A549 treated with AZD9567 at 1 μM for 4 hours (cell line): Measurements from ENCODE around the gene CPLX1. TPM values are rescaled to one million over a fixed set of nuclear protein-coding genes. Genes with fewer than 3 reads are reported as not detected.

Source experiments
- total RNA-seq: library from RNA; stranded (reverse); fragments of 200-300 nt; extraction: Qiagen RNA extraction; gene quantifications from 5 replicates; pipeline ENCODE4 v1.2.3, GENCODE V29; 2022; ENCODE audit not compliant: insufficient read depth

Gene CPLX1
- total RNA-seq: 0.41 to 1.0 TPM (median 0.55 TPM) in 4 of 5 replicates, not detected in the other

DNA sequence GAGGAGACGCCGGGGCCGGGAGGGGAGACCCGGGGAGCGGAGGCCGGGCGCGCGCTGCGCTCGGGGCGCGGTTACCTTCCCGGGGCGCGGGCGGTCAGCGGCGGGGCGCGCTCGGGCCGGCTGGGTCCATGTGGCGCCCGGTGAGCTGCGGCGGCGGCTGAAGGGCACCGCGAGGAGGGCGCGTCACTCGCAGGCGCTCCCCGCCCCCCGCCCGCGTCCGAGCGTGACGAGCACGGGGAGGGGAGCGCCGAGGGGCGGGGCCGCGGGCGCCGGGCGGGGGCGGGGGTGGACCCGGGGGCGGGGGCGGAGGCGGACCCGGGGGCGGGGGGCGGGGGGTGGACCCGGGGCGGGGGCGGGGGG lies at the start of gene CPLX1:
Gene CPLX1, minus strand, starts transcription at position 159 of the 360 bp plus-strand sequence. CDS start 1,607 bp downstream, outside the sequence.

Other genes starting within 250 kb of the CPLX1 start
- gene TMEM271, start 249.8 kb downstream of the CPLX1 start, total RNA-seq: not detected in 5 replicates
- not detected in 5 replicates for gene PDE6B, start 200.6 kb downstream of the CPLX1 start, total RNA-seq
- 375 to 514 TPM (median 381 TPM) in 5 replicates for gene ATP5ME, start 151.9 kb downstream of the CPLX1 start, total RNA-seq
- gene MYL5, start 151.6 kb downstream of the CPLX1 start, total RNA-seq: 10.0 to 15.4 TPM (median 12.8 TPM) in 5 replicates
- gene SLC49A3, start 137.0 kb downstream of the CPLX1 start, total RNA-seq: 0.22 to 0.31 TPM (median 0.25 TPM) in 4 of 5 replicates, not detected in the other
- 17.4 to 23.5 TPM (median 19.9 TPM) in 5 replicates for gene PCGF3, start 120.3 kb downstream of the CPLX1 start, total RNA-seq
- 36.3 to 55.2 TPM (median 49.9 TPM) in 5 replicates for gene GAK, start 106.2 kb upstream of the CPLX1 start, total RNA-seq
- 6.9 to 11.8 TPM (median 10.1 TPM) in 5 replicates for gene TMEM175, start 106.3 kb upstream of the CPLX1 start, total RNA-seq
- gene DGKQ, start 147.4 kb upstream of the CPLX1 start, total RNA-seq: 6.1 to 10.4 TPM (median 9.6 TPM) in 5 replicates
- 4.0 to 17.8 TPM (median 14.9 TPM) in 5 replicates for gene IDUA, start 160.9 kb upstream of the CPLX1 start, total RNA-seq
- gene SLC26A1, start 167.3 kb upstream of the CPLX1 start, total RNA-seq: 0.15 to 0.34 TPM (median 0.23 TPM) in 4 of 5 replicates, not detected in the other
- 19.0 to 22.3 TPM (median 20.6 TPM) in 5 replicates for gene FGFRL1, start 185.5 kb upstream of the CPLX1 start, total RNA-seq